ENCODE results near the gene LRRC49.

- TF ChIP-seq CTCF (conservative IDR thresholded peaks at IDR 0.05; ENCODE audit: low read depth, low read length) (no peak), POLR2A (IDR thresholded peaks at IDR 0.05; ENCODE audit: low read depth, low read length) (no peak), RFX5 (IDR thresholded peaks at IDR 0.05; ENCODE audit: low read depth, low read length) (no peak), USF2 (IDR thresholded peaks at IDR 0.05; ENCODE audit: low read depth, low read length) (no peak), FOS (IDR thresholded peaks at IDR 0.05; ENCODE audit: low read depth, low read length) (no peak), RAD21 (IDR thresholded peaks at IDR 0.05; ENCODE audit: low read length) (no peak)
Measured at GRCh38 chr15:70964058-70964457, 71.4 kb downstream of the LRRC49 start.

Measured in IMR-90 (cell line).